ENCODE measurements around the gene COL4A1.

- no peak for TF ChIP-seq CTCF (conservative IDR thresholded peaks at IDR 0.05; ENCODE audit: low read length)
- TF ChIP-seq EZH2phosphoT487 (IDR thresholded peaks at IDR 0.05; ENCODE audit: borderline replicate concordance): no peak
Observed at GRCh38 chr13:110161112-110161882, 145.7 kb downstream of the COL4A1 start.

All from Loucy (cell line).